ENCODE measurements around the gene CDYL. TPM values are rescaled to one million over a fixed set of nuclear protein-coding genes. Genes with fewer than 3 reads are reported as not detected.
A peak's percentile ranks its signal among the peaks of the same experiment; 100 is the strongest.
"Not testable (repeated sequence)": the region's sequence is repeated elsewhere in the genome, so short reads cannot be mapped to it uniquely, and the experiment has no call there.

The CDYL gene
- total RNA-seq, 2 donors from 2014 or later = 24.0 to 29.6 TPM

- H3K27ac Mint-ChIP-seq = no peak overlapping the region
- no peak for ATAC-seq
- peaks cover 21 to 29% of the 10 kb centered on the region in 2 donors for H3K9me3 Mint-ChIP-seq
- H3K36me3 Mint-ChIP-seq = peaks cover 14 to 30% of the 10 kb centered on the region in 2 donors
- no peak for DNase-seq (ENCODE audit: low spot score in 2 of 2)
Observed at GRCh38 chr6:4979426-4979825, 203.2 kb downstream of the CDYL start.

- H3K36me3 Mint-ChIP-seq = peaks cover 8 to 24% of the 10 kb centered on the region in 2 donors
- peaks cover 16 to 22% of the 10 kb centered on the region in 2 donors for H3K9me3 Mint-ChIP-seq
- H3K27ac Mint-ChIP-seq = no peak overlapping the region
- DNase-seq (ENCODE audit: low spot score in 2 of 2) (no peak), ATAC-seq (no peak)
Observed at GRCh38 chr6:4981761-4982160, 205.6 kb downstream of the CDYL start.

DNA sequence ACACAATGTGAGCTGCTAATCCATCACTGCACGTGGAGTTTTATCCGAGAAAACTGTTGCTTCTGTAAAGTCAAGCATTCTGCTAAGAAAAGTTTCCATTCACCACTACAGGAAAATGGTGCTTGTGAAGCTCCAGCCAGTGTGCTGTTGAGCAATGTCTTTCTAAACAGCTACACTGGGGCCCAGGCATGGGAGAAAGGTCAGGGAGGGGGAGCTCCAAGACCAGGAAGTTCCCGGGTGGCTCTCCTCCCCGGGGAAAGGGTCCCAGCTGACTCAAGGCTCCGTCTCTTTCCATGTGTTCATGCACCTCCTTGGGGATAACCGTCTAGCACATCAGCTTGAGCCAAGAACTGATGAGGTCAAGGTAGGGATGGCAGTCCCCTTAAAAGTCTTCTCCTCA is 207.1 kb downstream of the CDYL start:
- Mint-ChIP-seq H3K36me3 (peaks cover 5 to 20% of the 10 kb centered on the region in 2 donors), H3K9me3 (peaks cover 12 to 13% of the 10 kb centered on the region in 2 donors), H3K27ac (no peak overlapping the region)
- no peak for DNase-seq (ENCODE audit: low spot score in 2 of 2)
- ATAC-seq = no peak

DNA sequence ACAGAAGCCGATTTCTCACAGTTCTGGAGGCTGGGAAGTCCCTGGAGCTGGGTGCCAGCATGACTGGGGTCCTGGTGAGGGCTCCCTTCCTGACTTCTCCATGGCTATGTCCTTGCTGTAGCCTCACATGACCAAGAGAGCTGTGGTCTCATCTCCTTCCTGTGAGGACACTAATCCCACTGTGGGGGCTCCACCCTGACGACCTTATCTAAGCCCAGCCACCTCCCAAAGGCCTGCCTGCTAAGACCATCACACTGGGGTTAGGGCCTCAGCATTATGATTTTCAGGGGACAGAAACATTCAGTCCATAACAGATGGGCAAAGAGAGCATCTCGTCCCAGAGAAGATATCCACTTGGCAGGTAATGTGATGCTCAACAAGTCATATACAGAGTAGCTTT is 210.8 kb downstream of the CDYL start:
- ATAC-seq (no peak), DNase-seq (ENCODE audit: low spot score in 2 of 2) (no peak)
- Mint-ChIP-seq H3K36me3 (peaks cover 0 to 17% of the 10 kb centered on the region in 2 donors), H3K9me3 (peaks cover 0 to 5% of the 10 kb centered on the region in 2 donors), H3K27ac (no peak overlapping the region)

- ATAC-seq = no peak
- H3K9me3 Mint-ChIP-seq = peaks cover 0 to 5% of the 10 kb centered on the region in 2 donors
- no peak overlapping the region for H3K27ac Mint-ChIP-seq
- peaks cover 0 to 17% of the 10 kb centered on the region in 2 donors for H3K36me3 Mint-ChIP-seq
- DNase-seq (ENCODE audit: low spot score in 2 of 2) = no peak
Observed at GRCh38 chr6:4987432-4987831, 211.2 kb downstream of the CDYL start.

DNA sequence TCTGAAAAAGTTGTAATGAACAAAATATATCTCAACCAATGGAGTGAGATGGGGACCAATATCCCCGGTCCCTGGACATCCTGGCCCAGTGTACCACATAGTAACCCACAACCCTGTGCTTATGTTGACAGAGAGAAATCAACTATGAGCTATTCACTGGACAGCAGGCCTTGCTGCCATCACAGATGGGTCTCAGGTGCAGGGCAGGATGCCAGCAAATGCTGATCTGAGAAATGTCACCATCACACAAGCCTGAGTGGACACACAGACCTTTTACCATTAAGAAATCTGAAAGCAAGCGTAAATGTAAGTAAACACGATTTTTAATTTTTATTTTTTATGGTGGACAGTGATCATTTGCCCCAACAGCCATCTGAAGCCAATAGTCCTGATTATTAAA is 218.5 kb downstream of the CDYL start:
- Mint-ChIP-seq H3K27ac (no peak overlapping the region), H3K36me3 (peaks cover 21 to 33% of the 10 kb centered on the region in 2 donors), H3K9me3 (no peaks in the 10 kb centered on the region)
- ATAC-seq (no peak), DNase-seq (ENCODE audit: low spot score in 2 of 2) (no peak)

DNA sequence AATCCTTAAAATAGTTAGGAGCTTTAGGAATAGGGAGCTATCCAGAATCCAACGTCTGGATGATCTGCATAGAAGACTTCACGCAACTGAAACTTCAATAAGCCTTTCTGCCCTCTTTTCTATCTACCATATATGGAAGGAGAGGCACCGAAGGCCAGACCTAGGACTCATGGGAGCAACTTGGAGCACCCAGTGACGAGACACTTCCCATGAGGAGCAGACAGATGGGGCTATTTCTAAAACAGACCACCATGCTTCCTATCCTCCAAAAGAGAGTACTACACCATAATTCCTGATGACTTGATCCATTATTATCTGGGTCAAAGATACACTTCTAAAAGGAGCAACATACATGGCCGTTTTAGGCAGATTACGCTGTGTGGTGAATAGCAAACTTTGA is 221.7 kb downstream of the CDYL start:
- Mint-ChIP-seq H3K36me3 (peaks cover 16 to 25% of the 10 kb centered on the region in 2 donors), H3K27ac (no peak overlapping the region), H3K9me3 (no peaks in the 10 kb centered on the region)
- no peak for DNase-seq (ENCODE audit: low spot score in 2 of 2)
- ATAC-seq = no peak

DNA sequence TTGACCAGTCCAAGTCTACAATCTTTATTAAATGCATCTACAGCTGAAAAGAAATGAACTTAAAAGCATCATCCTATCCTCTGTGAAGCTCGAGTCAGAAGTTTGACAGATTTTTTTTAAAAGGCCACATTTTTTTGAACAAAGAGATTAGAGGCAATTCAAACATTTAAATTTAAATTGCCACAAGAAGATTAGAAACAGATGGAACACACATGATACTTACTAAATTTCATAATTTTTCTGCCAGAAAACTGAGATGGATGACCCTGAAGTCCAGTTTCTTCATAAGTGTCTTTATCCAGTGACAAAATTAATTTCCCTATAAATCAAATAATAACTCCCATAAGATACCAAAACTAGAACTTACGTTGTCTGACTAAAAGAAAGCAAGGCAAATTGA is 223.4 kb downstream of the CDYL start:
- DNase-seq (ENCODE audit: low spot score in 2 of 2) = no peak
- no peaks in the 10 kb centered on the region for H3K9me3 Mint-ChIP-seq
- no peak for ATAC-seq
- H3K27ac Mint-ChIP-seq = no peak overlapping the region
- H3K36me3 Mint-ChIP-seq = peaks cover 16 to 19% of the 10 kb centered on the region in 2 donors

- H3K27ac Mint-ChIP-seq = peak within 1 kb of the TSS; percentile 93 to 94
- DNase-seq (ENCODE audit: low spot score in 2 of 2) = peak; percentile 96 to 97
- peaks cover 0 to 4% of the 10 kb centered on the region in 2 donors for H3K36me3 Mint-ChIP-seq
- ATAC-seq = peak; percentile 98
- H3K9me3 Mint-ChIP-seq = no peaks in the 10 kb centered on the region
Observed at GRCh38 chr6:5003604-5004372, 227.6 kb downstream of the CDYL start, which contains the start of gene RPP40. Gene RPP40, minus strand, starts transcription at chr6:5004037. Its CDS starts 35 bp downstream, at chr6:5004002.

GRCh38 chr6:5004373-5005037 is 228.3 kb downstream of the CDYL start:
- Mint-ChIP-seq H3K27ac (peak overlapping the region; percentile 93 to 94), H3K9me3 (no peaks in the 10 kb centered on the region), H3K36me3 (peaks cover 0 to 4% of the 10 kb centered on the region in 2 donors)
- DNase-seq (ENCODE audit: low spot score in 2 of 2) = no peak
- ATAC-seq = no peak

DNA sequence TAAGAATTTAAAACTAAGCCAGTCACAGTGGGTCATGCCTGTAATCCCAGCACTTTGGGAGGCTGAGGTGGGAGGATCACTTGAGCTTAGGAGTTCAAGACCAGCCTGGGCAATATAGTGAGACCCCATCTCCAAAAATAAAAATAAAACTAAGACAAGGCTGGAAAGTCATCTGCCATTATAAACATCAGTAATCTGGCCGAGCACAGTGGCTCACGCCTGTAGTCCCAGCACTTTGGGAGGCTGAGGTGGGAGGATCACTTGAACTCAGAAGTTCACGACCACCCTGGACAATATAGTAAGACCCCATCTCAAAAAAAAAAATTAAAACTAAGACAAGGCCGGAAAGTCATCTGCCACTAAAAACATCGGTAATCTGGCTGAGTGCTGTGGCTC is 228.8 kb downstream of the CDYL start:
- not testable (repeated sequence) for DNase-seq (ENCODE audit: low spot score in 2 of 2); H3K9me3 Mint-ChIP-seq; H3K36me3 Mint-ChIP-seq; ATAC-seq
- peak overlapping the region in 1 of 2 donors; percentile 94 for H3K27ac Mint-ChIP-seq

Other genes starting within 250 kb of the CDYL start
- 10 to 100 TPM in 1 of 2 donors, 1 to 10 TPM in 1; 6.0 to 15.5 TPM for gene RPP40, start 227.6 kb downstream of the CDYL start, total RNA-seq

All from activated naive CD4-positive, alpha-beta T cell treated with anti-CD3 and anti-CD28 coated beads, Interleukin-2, amount 50 U/mL, for 72 hours (primary cell).